K562 (cell line): Measurements from ENCODE around the gene SLC31A1. TPM values are rescaled to one million over a fixed set of nuclear protein-coding genes. Genes with fewer than 3 reads are reported as not detected.
A peak's percentile ranks its signal among the peaks of the same experiment; 100 is the strongest.

Experiments used
- ATAC-seq: fragments of 200-7000 bp; cut with Tn5 transposase; 3 replicates; pipeline ENCODE4 v1.9.1; 2020; ENCODE audit warnings: moderate library complexity
- BruUV-seq: library from RNA; stranded (reverse); fragments of 400-500 nt; replicated peaks from 2 replicates; lab custom pipeline; 2021; lab: Mats Ljungman, UMichigan
- CTCF ChIA-PET: fragments of 300-600 bp; formaldehyde crosslinking; extraction: SDS; loops from one replicate; lab custom pipeline; 2021; ENCODE audit warnings: low intra/inter-chr PET ratio; lab: Yijun Ruan, JAX
- POLR2A ChIA-PET: fragments of 300-600, 350-650 bp; sonication (Branson Sonifier 250); formaldehyde crosslinking; extraction: SDS; loops from one replicate; lab custom pipeline; 2021; ENCODE audit warnings: antibody characterized with exemption, inconsistent platforms; lab: Yijun Ruan, JAX
- DNase-seq, 4 experiments: peaks; one replicate each; pipeline versions ENCODE4 v3.0.0 to v3.0.0-alpha.2; 2011 to 2018; ENCODE audit warnings: low spot score in 3 of 4, mixed read lengths in 3 of 4; ENCODE audit errors: extremely low read depth in 1 of 4
- FAIRE-seq: peaks from 2 replicates; lab custom pipeline; 2011; peaks lifted over from hg19 to GRCh38; lab: Jason Lieb, UNC
- H2AFZ ChIP-seq: 2 replicates; pipeline ENCODE4 v1.6.0; 2011; ENCODE audit warnings: low read depth, low read length, control low read depth, inconsistent platforms
- H3K27ac ChIP-seq: fragments of 200-600 bp; 3 replicates; pipeline ENCODE4 v1.8.0; 2011; ENCODE audit warnings: low read depth, mild to moderate bottlenecking, control low read depth, inconsistent platforms, low read length, moderate library complexity, mixed read lengths; ENCODE audit errors: extremely low read depth
- H3K27me3 ChIP-seq, 2 experiments: fragments of 300-600 bp in 1 of 2; 2 replicates in 1 of 2; 3 replicates in 1 of 2; pipeline versions ENCODE4 v1.6.0 to v1.8.0; 2011; ENCODE audit warnings: inconsistent platforms in 2 of 2, low read length in 2 of 2, mild to moderate bottlenecking in 1 of 2, mixed read lengths in 1 of 2, moderate library complexity in 1 of 2; ENCODE audit not compliant: control insufficient read depth in 2 of 2, insufficient read depth in 2 of 2
- H3K36me3 ChIP-seq: fragments of 300-600 bp; 3 replicates; pipeline ENCODE4 v1.8.0; 2011; ENCODE audit warnings: mild to moderate bottlenecking, low read length, inconsistent platforms; ENCODE audit not compliant: control insufficient read depth, insufficient read depth
- H3K4me1 ChIP-seq, 2 experiments: fragments of 200-600 bp in 1 of 2; replicated peaks in 1 of 2; 2 replicates in 1 of 2; 3 replicates in 1 of 2; pipeline versions ENCODE4 v1.5.1 to v1.8.0; 2011; ENCODE audit warnings: inconsistent platforms in 2 of 2, low read length in 2 of 2, mild to moderate bottlenecking in 1 of 2, mixed read lengths in 1 of 2, moderate library complexity in 1 of 2; ENCODE audit not compliant: control insufficient read depth in 2 of 2, insufficient read depth in 2 of 2
- H3K4me2 ChIP-seq: 2 replicates; pipeline ENCODE4 v1.6.1; 2011; ENCODE audit warnings: low read length, control low read depth, inconsistent platforms, mixed read lengths; ENCODE audit not compliant: insufficient read depth
- H3K4me3 ChIP-seq: fragments of 200-600 bp; sonication (generic), shearing (Covaris generic); 2 replicates; pipeline ENCODE4 v1.5.1; 2016; ENCODE audit warnings: control low read depth, inconsistent platforms
- H3K79me2 ChIP-seq: fragments of 200-600 bp; 3 replicates; pipeline ENCODE4 v1.8.0; 2011; ENCODE audit warnings: low read length, inconsistent platforms; ENCODE audit not compliant: control insufficient read depth, insufficient read depth
- H3K9ac ChIP-seq, 2 experiments: 2 replicates each; pipeline versions ENCODE4 v1.6.0 to v1.6.1; 2011; ENCODE audit warnings: low read depth in 2 of 2, low read length in 2 of 2, control low read depth in 1 of 2, inconsistent platforms in 1 of 2, mild to moderate bottlenecking in 1 of 2, mixed read lengths in 1 of 2; ENCODE audit not compliant: insufficient read depth in 1 of 2
- H3K9me1 ChIP-seq: one replicate; pipeline ENCODE4 v1.6.0; 2011; ENCODE audit warnings: inconsistent platforms, mild to moderate bottlenecking, low read length, moderate library complexity; ENCODE audit not compliant: control insufficient read depth, insufficient read depth
- H3K9me3 ChIP-seq: replicated peaks from 2 replicates; pipeline ENCODE4 v1.5.1; 2011; ENCODE audit warnings: low read depth, low read length, inconsistent platforms; ENCODE audit not compliant: control insufficient read depth, insufficient read depth
- H4K20me1 ChIP-seq: replicated peaks from 2 replicates; pipeline ENCODE4 v1.6.1; 2011; ENCODE audit warnings: low read length, inconsistent platforms, mixed read lengths; ENCODE audit not compliant: control insufficient read depth, insufficient read depth
- ESRRB ChIP-seq: fragments of 250-450 bp; sonication (Bioruptor Pico); IDR thresholded peaks from 2 replicates; pipeline ENCODE4 v1.5.0; 2020; ENCODE audit warnings: mild to moderate bottlenecking, moderate library complexity, borderline replicate concordance
- FOXM1 ChIP-seq, 2 experiments: fragments of 450-650 bp in 1 of 2; sonication (generic) in 1 of 2; formaldehyde crosslinking in 1 of 2; IDR thresholded peaks; 2 replicates each; pipeline versions ENCODE4 v1.6.1 to v1.9.0; 2017 to 2022; ENCODE audit warnings: low read depth in 2 of 2, mild to moderate bottlenecking in 2 of 2, missing genetic modification reagents in 1 of 2, moderate library complexity in 1 of 2
- L3MBTL2 ChIP-seq: fragments of 450-650 bp; IDR thresholded peaks from 2 replicates; pipeline ENCODE4 v1.6.1; 2016; ENCODE audit warnings: mild to moderate bottlenecking, moderate library complexity
- MNT ChIP-seq, 2 experiments: fragments of 450-650 bp; conservative IDR thresholded peaks; 2 replicates each; pipeline ENCODE4 v1.6.1; 2017; ENCODE audit warnings: mild to moderate bottlenecking in 2 of 2, moderate library complexity in 2 of 2
- MYC ChIP-seq, 2 experiments: fragments of 250-450 bp in 1 of 2; sonication (Bioruptor Pico) in 1 of 2; IDR thresholded peaks; 2 replicates each; pipeline versions ENCODE4 v1.5.1 to v1.6.1; 2012 to 2021; ENCODE audit warnings: low read depth in 2 of 2, borderline replicate concordance in 1 of 2, improper control_type of control experiment in 1 of 2, low read length in 1 of 2, mild to moderate bottlenecking in 1 of 2, moderate library complexity in 1 of 2
- NKRF ChIP-seq: fragments of 450-650 bp; IDR thresholded peaks from 2 replicates; pipeline ENCODE4 v1.6.1; 2016; ENCODE audit warnings: borderline replicate concordance
- SPI1 ChIP-seq: IDR thresholded peaks from 2 replicates; pipeline ENCODE4 v1.6.1; 2011; ENCODE audit warnings: low read depth, low read length, control low read depth, borderline replicate concordance
- ZNF175 ChIP-seq: fragments of 200-800 bp; sonication (Bioruptor generic); IDR thresholded peaks from 2 replicates; pipeline ENCODE4 v1.6.1; 2016; ENCODE audit warnings: low read depth, mild to moderate bottlenecking, missing genetic modification characterization, missing compliant biosample characterization
- WGBS: fragments of 100-300 bp; shearing (Covaris generic); methylation state at CpG from one replicate; pipeline ENCODE4 v1.1.6; 2016; ENCODE audit warnings: low coverage, mixed read lengths; ENCODE audit not compliant: insufficient coverage; ENCODE audit errors: missing lambda C conversion rate; 5-methylcytosine and 5-hydroxymethylcytosine counted together
- in situ Hi-C: fragments of 300-500 bp; cut with MboI; formaldehyde crosslinking; loops from 4 replicates; pipeline ENCODE4 v1.15.0; 2018; ENCODE audit warnings: inconsistent platforms, mixed read lengths
- intact Hi-C: fragments of 100-400 bp; cut with micrococcal nuclease; formaldehyde crosslinking; loops from 2 replicates; pipeline ENCODE4 v1.14.2; 2022
- polyA plus RNA-seq, 8 experiments: library from polyadenylated mRNA; depleted of rRNA in 4 of 8; stranded (reverse) in 5 of 8; unstranded in 3 of 8; fragments of >200 nt; fragmentation: Nextera tagmentation in 2 of 8; fragmentation: Illumina TruSeq in 1 of 8; extraction: Ambion mirVana in 2 of 8; extraction: Trizol in 1 of 8; gene quantifications; 2 replicates each; pipeline versions ENCODE4 v1.2.1 to v1.2.3, GENCODE V29; 2011 to 2014; ENCODE audit warnings: inconsistent platforms in 1 of 8, missing spikeins in 1 of 8
- total RNA-seq, 7 experiments: library from RNA; depleted of rRNA in 6 of 7; stranded (reverse); fragments of >200 nt in 6 of 7; fragmentation: Illumina TruSeq in 2 of 7; extraction: Trizol in 2 of 7; gene quantifications; 2 replicates each; pipeline versions ENCODE4 v1.2.1 to v1.2.3, GENCODE V29; 2011 to 2021; ENCODE audit warnings: low replicate concordance in 1 of 7

SLC31A1 gene
- total and polyA plus RNA-seq, 9 of the 15 experiments (the other 6 are each of a cell fraction or from before 2014, with no cell fraction given), result 15.4 to 40.7 (median 25.9) TPM

DNA sequence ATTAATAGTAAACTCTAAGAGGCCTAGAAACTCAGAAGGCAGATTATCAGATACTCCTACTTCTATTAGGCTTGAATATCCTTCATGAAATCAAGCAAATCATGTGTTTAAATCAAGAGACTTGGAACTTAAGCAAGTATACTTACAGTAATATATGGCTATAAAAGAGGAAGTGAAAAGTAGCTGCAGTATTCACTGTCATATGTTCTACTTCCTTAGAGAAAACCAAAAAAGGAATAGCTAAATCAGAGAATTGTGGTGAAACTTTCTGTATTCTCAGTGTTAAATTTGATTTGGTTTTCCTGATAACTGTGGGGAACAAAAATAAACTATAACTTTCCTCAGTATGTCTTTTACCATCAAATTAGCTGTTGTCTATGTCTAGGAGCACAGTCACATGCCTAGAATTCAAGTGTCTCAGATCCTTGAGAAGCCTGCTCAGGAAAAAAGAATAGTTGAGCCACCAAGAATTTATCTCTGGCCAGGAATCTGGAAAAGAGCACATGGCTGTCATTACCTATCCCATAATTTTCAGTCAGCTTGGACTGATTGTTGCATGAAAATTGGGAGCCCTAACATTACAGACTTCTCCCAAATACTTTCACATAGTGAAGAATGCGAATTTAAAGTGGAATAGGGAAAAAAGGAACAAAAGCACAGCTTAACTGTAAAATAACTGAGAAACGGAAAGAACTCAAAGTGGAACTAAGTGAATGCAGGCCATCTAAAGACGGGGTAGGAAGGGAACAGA, 2.0 kb upstream of the SLC31A1 start:
- ChIA-PET CTCF (no interaction called here), POLR2A (interaction anchor here (0.6 to 1.6 kb wide), 2 partner anchors 9 to 13 kb away, joined by 3 to 4 read pairs; no protein-coding TSS in a partner anchor)
- peak overlapping the region; percentile 18; the same call in 1 of the 2 replicates for H2AFZ ChIP-seq
- H3K9ac ChIP-seq, result peak overlapping the region in 1 of 2 experiments; percentile 79; a peak in 3 of 4 replicates
- DNase-seq (no peak), FAIRE-seq (no peak), ATAC-seq (no peak)
- TF ChIP-seq ESRRB (CRISPR knock-in tag), result no peak
- peak; percentile 94 for TF ChIP-seq SPI1
- peak; percentile 98 for TF ChIP-seq ZNF175 (CRISPR knock-in tag)
- TF ChIP-seq NKRF, result peak; percentile 46; the same call in 1 of the 2 replicates
- TF ChIP-seq MYC (IDR thresholded peaks at IDR 0.05; ENCODE audit: low read depth, low read length), result peak; percentile 18
- no peak for TF ChIP-seq MYC (CRISPR knock-in tag; IDR thresholded peaks at IDR 0.05; ENCODE audit: borderline replicate concordance, low read depth)
- 0 out of 2 replicates have a peak, but pooled peaks have one; percentile 26 for TF ChIP-seq L3MBTL2
- 0 out of 4 replicates have a peak, but pooled peaks of 1 of the 2 experiments have one; percentile 39 for TF ChIP-seq MNT (conservative IDR thresholded peaks at IDR 0.05)
- no peak for TF ChIP-seq FOXM1 (IDR thresholded peaks at IDR 0.05; ENCODE audit: low read depth)
- TF ChIP-seq FOXM1 (CRISPR knock-in tag; IDR thresholded peaks at IDR 0.05; ENCODE audit: low read depth), result no peak
- no peaks in the 10 kb centered on the region for H3K27me3 ChIP-seq
- H3K9me3 ChIP-seq, result no peaks in the 10 kb centered on the region
- H3K27ac ChIP-seq, result peak overlapping the region; percentile 71; the same call in 2 of the 3 replicates
- intact Hi-C loops (no loop called here), in situ Hi-C loops (no loop called here)
- 0 out of 2 replicates have a peak, but pooled peaks cover 2% of the 10 kb centered on the region for H4K20me1 ChIP-seq
- peaks cover 76% of the 10 kb centered on the region for H3K79me2 ChIP-seq
- peak overlapping the region; percentile 95 for H3K4me2 ChIP-seq
- no TSS peak for BruUV-seq
- no peaks in the 10 kb centered on the region for H3K9me1 ChIP-seq
- 6% methylated on average over 3 of the region's 3 CpGs for WGBS
- peaks cover under 1 to 24% of the 10 kb centered on the region in 2 experiments; a peak in 3 of 5 replicates for H3K4me1 ChIP-seq
- H3K4me3 ChIP-seq, result peak overlapping the region; percentile 76
- H3K36me3 ChIP-seq, result peaks cover 16% of the 10 kb centered on the region; the same call in 1 of the 3 replicates
